Right atrium auricular region (tissue), 2 donors: Measurements from ENCODE around the gene KCNMB2. TPM values are rescaled to one million over a fixed set of nuclear protein-coding genes. Genes with fewer than 3 reads are reported as not detected.

Experiments used
- DNase-seq: peaks from one replicate; pipeline ENCODE4 v3.0.0-alpha.2; 2019; ENCODE audit warnings: low spot score
- H3K27ac ChIP-seq, 2 donors: fragments of 200-600 bp; sonication (generic); 1 replicate in 1 of 2; 2 replicates in 1 of 2; pipeline ENCODE4 v1.5.1; 2016 to 2019
- H3K27me3 ChIP-seq, 2 donors: fragments of 200-600 bp; sonication (generic); one replicate each; pipeline versions ENCODE4 v1.5.1 to v1.6.0; 2017 to 2019
- H3K36me3 ChIP-seq: fragments of 200-600 bp; sonication (generic); one replicate; pipeline ENCODE4 v1.5.1; 2016
- H3K4me1 ChIP-seq, 2 donors: fragments of 200-600 bp; sonication (generic); one replicate each; pipeline versions ENCODE4 v1.5.1 to v1.6.0; 2017 to 2019
- H3K4me3 ChIP-seq, 2 donors: fragments of 200-600 bp; sonication (generic); 1 replicate in 1 of 2; 2 replicates in 1 of 2; pipeline ENCODE4 v1.5.1; 2017 to 2019; ENCODE audit warnings: mild to moderate bottlenecking in 1 of 2, moderate library complexity in 1 of 2
- H3K9me3 ChIP-seq, 2 donors: fragments of 200-600 bp; sonication (generic); one replicate each; pipeline ENCODE4 v1.5.1; 2019
- CTCF ChIP-seq, 2 donors: fragments of 200-600 bp; sonication (generic); IDR thresholded peaks; one replicate each; pipeline ENCODE4 v1.5.1; 2019; ENCODE audit warnings: antibody characterized with exemption in 2 of 2
- total RNA-seq, 2 donors: library from RNA; depleted of rRNA; stranded (reverse); fragments of >200 nt; gene quantifications; one replicate each; pipeline ENCODE4 v1.1.0, GENCODE V29; 2016

Gene KCNMB2
- total RNA-seq, 2 donors from 2014 or later = 2.8 to 18.2 TPM

GRCh38 chr3:178494386-178494785, 41.9 kb upstream of the KCNMB2 start:
- Histone ChIP-seq H3K27me3 (no peaks in the 10 kb centered on the region), H3K27ac (no peak overlapping the region), H3K36me3 (no peaks in the 10 kb centered on the region), H3K4me1 (no peaks in the 10 kb centered on the region), H3K4me3 (no peak overlapping the region), H3K9me3 (no peaks in the 10 kb centered on the region)
- no peak for DNase-seq
- TF ChIP-seq CTCF (IDR thresholded peaks at IDR 0.05) = no peak

GRCh38 chr3:178496911-178497310, 39.3 kb upstream of the KCNMB2 start:
- Histone ChIP-seq H3K4me3 (no peak overlapping the region), H3K36me3 (no peaks in the 10 kb centered on the region), H3K9me3 (no peaks in the 10 kb centered on the region), H3K27me3 (no peaks in the 10 kb centered on the region), H3K4me1 (no peaks in the 10 kb centered on the region), H3K27ac (no peak overlapping the region)
- no peak for TF ChIP-seq CTCF (IDR thresholded peaks at IDR 0.05)
- DNase-seq = no peak

GRCh38 chr3:178498871-178499270, 37.4 kb upstream of the KCNMB2 start:
- H3K4me1 ChIP-seq = no peaks in the 10 kb centered on the region
- no peak for DNase-seq
- TF ChIP-seq CTCF (IDR thresholded peaks at IDR 0.05) = no peak

GRCh38 chr3:178500631-178501030, 35.6 kb upstream of the KCNMB2 start:
- no peaks in the 10 kb centered on the region for H3K36me3 ChIP-seq
- no peak overlapping the region for H3K4me3 ChIP-seq
- no peak for TF ChIP-seq CTCF (IDR thresholded peaks at IDR 0.05)
- no peak for DNase-seq
- no peaks in the 10 kb centered on the region for H3K9me3 ChIP-seq
- H3K4me1 ChIP-seq = no peaks in the 10 kb centered on the region
- no peaks in the 10 kb centered on the region for H3K27me3 ChIP-seq
- H3K27ac ChIP-seq = no peak overlapping the region

More at GRCh38 chr3:178498871-178499270, 37.4 kb upstream of the KCNMB2 start:
- no peaks in the 10 kb centered on the region for H3K27me3 ChIP-seq
- no peaks in the 10 kb centered on the region for H3K36me3 ChIP-seq
- H3K27ac ChIP-seq = no peak overlapping the region
- H3K4me3 ChIP-seq = no peak overlapping the region
- H3K9me3 ChIP-seq = no peaks in the 10 kb centered on the region

GRCh38 chr3:178504128-178504527, 32.1 kb upstream of the KCNMB2 start:
- H3K4me1 ChIP-seq = peaks cover 0 to 6% of the 10 kb centered on the region in 2 donors
- H3K36me3 ChIP-seq = no peaks in the 10 kb centered on the region
- H3K9me3 ChIP-seq = no peaks in the 10 kb centered on the region
- H3K4me3 ChIP-seq = no peak overlapping the region
- no peak for TF ChIP-seq CTCF (IDR thresholded peaks at IDR 0.05)
- H3K27me3 ChIP-seq = no peaks in the 10 kb centered on the region
- H3K27ac ChIP-seq = no peak overlapping the region
- no peak for DNase-seq

- DNase-seq = no peak
- no peaks in the 10 kb centered on the region for H3K36me3 ChIP-seq
- no peak for TF ChIP-seq CTCF (IDR thresholded peaks at IDR 0.05)
Observed at GRCh38 chr3:178505832-178506231, 30.4 kb upstream of the KCNMB2 start.

More at GRCh38 chr3:178505832-178506231, 30.4 kb upstream of the KCNMB2 start:
- Histone ChIP-seq H3K4me1 (peaks cover 0 to 6% of the 10 kb centered on the region in 2 donors), H3K4me3 (no peak overlapping the region), H3K27ac (no peak overlapping the region), H3K27me3 (no peaks in the 10 kb centered on the region), H3K9me3 (no peaks in the 10 kb centered on the region)
